Smooth muscle cell (in vitro differentiated cells): ENCODE measurements around the gene MYH14. TPM values are rescaled to one million over a fixed set of nuclear protein-coding genes. Genes with fewer than 3 reads are reported as not detected.

Experiments used
- DNase-seq: peaks from one replicate; lab custom pipeline; 2025; ENCODE audit not compliant: unreplicated experiment; lab: John Stamatoyannopoulos, UW
- H2AFZ ChIP-seq: fragments of 200-600 bp; sonication (generic); 2 replicates; pipeline ENCODE4 v1.6.0; 2016; ENCODE audit warnings: antibody characterized with exemption, low read depth, mild to moderate bottlenecking
- H3F3A ChIP-seq: fragments of 200-600 bp; sonication (generic); 2 replicates; pipeline ENCODE4 v1.6.0; 2017; ENCODE audit warnings: antibody characterized with exemption, low read depth
- H3K27ac ChIP-seq: fragments of 200-600 bp; sonication (generic); 2 replicates; pipeline ENCODE4 v1.5.1; 2016; ENCODE audit warnings: low read depth, mild to moderate bottlenecking
- H3K27me3 ChIP-seq: fragments of 200-600 bp; sonication (generic); 2 replicates; pipeline ENCODE4 v1.6.1; 2016; ENCODE audit warnings: low read depth, mild to moderate bottlenecking
- H3K36me3 ChIP-seq: fragments of 200-600 bp; sonication (generic); 2 replicates; pipeline ENCODE4 v1.5.1; 2016; ENCODE audit warnings: low read depth
- H3K4me1 ChIP-seq: fragments of 200-600 bp; sonication (generic); 2 replicates; pipeline ENCODE4 v1.5.1; 2016; ENCODE audit warnings: low read depth
- H3K4me2 ChIP-seq: fragments of 200-600 bp; sonication (generic); 2 replicates; pipeline ENCODE4 v1.6.0; 2016; ENCODE audit warnings: mild to moderate bottlenecking
- H3K4me3 ChIP-seq: fragments of 200-600 bp; sonication (generic); 2 replicates; pipeline ENCODE4 v1.5.1; 2016; ENCODE audit warnings: mild to moderate bottlenecking
- H3K79me2 ChIP-seq: fragments of 200-600 bp; sonication (generic); 2 replicates; pipeline ENCODE4 v1.6.0; 2016; ENCODE audit warnings: low read depth, mild to moderate bottlenecking
- H3K9ac ChIP-seq: fragments of 200-600 bp; sonication (generic); 2 replicates; pipeline ENCODE4 v1.6.0; 2016; ENCODE audit warnings: low read depth
- H3K9me3 ChIP-seq: fragments of 200-600 bp; sonication (generic); replicated peaks from 2 replicates; pipeline ENCODE4 v1.5.1; 2016; ENCODE audit warnings: low read depth
- H4K20me1 ChIP-seq: fragments of 200-600 bp; sonication (generic); 2 replicates; pipeline ENCODE4 v1.6.0; 2016; ENCODE audit warnings: low read depth
- CTCF ChIP-seq: fragments of 200-600 bp; sonication (generic); IDR thresholded peaks from 2 replicates; pipeline ENCODE4 v1.5.1; 2017; ENCODE audit warnings: borderline replicate concordance, mild to moderate bottlenecking, antibody characterized with exemption; ENCODE audit not compliant: insufficient read depth, poor library complexity, severe bottlenecking
- WGBS: methylation state at CpG from one replicate; pipeline ENCODE4 v1.1.7; 2016; ENCODE audit warnings: low lambda C conversion rate; 5-methylcytosine and 5-hydroxymethylcytosine counted together
- polyA plus RNA-seq: library from polyadenylated mRNA; unstranded; fragments of >200 nt; fragmentation: Nextera tagmentation; extraction: Ambion mirVana; gene quantifications from 2 replicates; pipeline ENCODE4 v1.2.1, GENCODE V29; 2016
- total RNA-seq: library from RNA; depleted of rRNA; stranded (reverse); fragments of >200 nt; gene quantifications from 2 replicates; pipeline ENCODE4 v1.2.3, GENCODE V29; 2014

Gene MYH14
- total and polyA plus RNA-seq, 2 experiments from 2014 or later = 7.5 to 30.6 TPM

- H3K9me3 ChIP-seq = no peaks in the 10 kb centered on the region
- H3K36me3 ChIP-seq = no peaks in the 10 kb centered on the region
- H3F3A ChIP-seq = no peaks in the 10 kb centered on the region
- H3K9ac ChIP-seq = no peak overlapping the region
- WGBS = 67% methylated on average over 10 of the region's 10 CpGs
- no peak overlapping the region for H2AFZ ChIP-seq
- no peak overlapping the region for H3K4me2 ChIP-seq
- H4K20me1 ChIP-seq = no peaks in the 10 kb centered on the region
- no peak overlapping the region for H3K27ac ChIP-seq
- no peak overlapping the region for H3K4me3 ChIP-seq
- no peak for TF ChIP-seq CTCF
- H3K79me2 ChIP-seq = no peaks in the 10 kb centered on the region
- peaks cover 38% of the 10 kb centered on the region for H3K27me3 ChIP-seq
- no peaks in the 10 kb centered on the region for H3K4me1 ChIP-seq
- DNase-seq = no peak
Measured at GRCh38 chr19:50310759-50311465, 107.5 kb downstream of the MYH14 start.

GRCh38 chr19:50311723-50312635, 108.6 kb downstream of the MYH14 start:
- Histone ChIP-seq H3K4me3 (peak overlapping the region; percentile 38), H3F3A (no peaks in the 10 kb centered on the region), H3K9ac (no peak overlapping the region), H3K79me2 (no peaks in the 10 kb centered on the region), H3K27ac (no peak overlapping the region), H3K36me3 (no peaks in the 10 kb centered on the region), H4K20me1 (no peaks in the 10 kb centered on the region), H3K4me2 (peak overlapping the region; percentile 82), H3K9me3 (no peaks in the 10 kb centered on the region), H3K4me1 (no peaks in the 10 kb centered on the region), H2AFZ (no peak overlapping the region), H3K27me3 (peaks cover 38% of the 10 kb centered on the region)
- DNase-seq = no peak
- no peak for TF ChIP-seq CTCF
- WGBS = 14% methylated on average over 24 of the region's 42 CpGs

- Histone ChIP-seq H3K36me3 (no peaks in the 10 kb centered on the region), H3K27ac (no peak overlapping the region), H3K79me2 (no peaks in the 10 kb centered on the region), H3F3A (no peaks in the 10 kb centered on the region), H3K4me3 (peak overlapping the region; percentile 38), H3K4me1 (no peaks in the 10 kb centered on the region), H3K4me2 (peak overlapping the region; percentile 82), H4K20me1 (no peaks in the 10 kb centered on the region), H3K9ac (no peak overlapping the region), H3K9me3 (no peaks in the 10 kb centered on the region), H2AFZ (no peak overlapping the region), H3K27me3 (peaks cover 38% of the 10 kb centered on the region)
- DNase-seq = no peak
- 19% methylated on average over 27 of the region's 27 CpGs for WGBS
- TF ChIP-seq CTCF = no peak
Measured at GRCh38 chr19:50312967-50313811, 109.8 kb downstream of the MYH14 start.
